ENCODE data around the gene CEP250.

Gene CEP250

DNA sequence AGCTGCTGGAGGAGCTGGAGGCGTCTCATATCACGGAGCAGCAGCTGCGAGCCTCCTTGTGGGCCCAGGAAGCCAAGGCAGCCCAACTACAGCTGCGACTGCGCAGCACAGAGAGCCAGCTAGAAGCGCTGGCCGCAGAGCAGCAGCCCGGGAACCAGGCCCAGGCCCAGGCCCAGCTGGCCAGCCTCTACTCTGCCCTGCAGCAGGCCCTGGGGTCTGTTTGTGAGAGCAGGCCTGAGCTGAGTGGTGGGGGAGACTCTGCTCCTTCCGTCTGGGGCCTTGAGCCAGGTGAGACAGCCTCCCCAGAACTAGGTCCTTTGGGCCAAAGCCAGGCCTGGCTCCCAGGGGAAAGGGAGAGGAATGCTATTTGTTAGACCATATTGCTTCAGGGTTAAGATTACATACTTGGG is 42.4 kb downstream of the CEP250 start:
- DNase-seq (ENCODE audit: low spot score), result no peak
- TF ChIP-seq, protein P1, sequence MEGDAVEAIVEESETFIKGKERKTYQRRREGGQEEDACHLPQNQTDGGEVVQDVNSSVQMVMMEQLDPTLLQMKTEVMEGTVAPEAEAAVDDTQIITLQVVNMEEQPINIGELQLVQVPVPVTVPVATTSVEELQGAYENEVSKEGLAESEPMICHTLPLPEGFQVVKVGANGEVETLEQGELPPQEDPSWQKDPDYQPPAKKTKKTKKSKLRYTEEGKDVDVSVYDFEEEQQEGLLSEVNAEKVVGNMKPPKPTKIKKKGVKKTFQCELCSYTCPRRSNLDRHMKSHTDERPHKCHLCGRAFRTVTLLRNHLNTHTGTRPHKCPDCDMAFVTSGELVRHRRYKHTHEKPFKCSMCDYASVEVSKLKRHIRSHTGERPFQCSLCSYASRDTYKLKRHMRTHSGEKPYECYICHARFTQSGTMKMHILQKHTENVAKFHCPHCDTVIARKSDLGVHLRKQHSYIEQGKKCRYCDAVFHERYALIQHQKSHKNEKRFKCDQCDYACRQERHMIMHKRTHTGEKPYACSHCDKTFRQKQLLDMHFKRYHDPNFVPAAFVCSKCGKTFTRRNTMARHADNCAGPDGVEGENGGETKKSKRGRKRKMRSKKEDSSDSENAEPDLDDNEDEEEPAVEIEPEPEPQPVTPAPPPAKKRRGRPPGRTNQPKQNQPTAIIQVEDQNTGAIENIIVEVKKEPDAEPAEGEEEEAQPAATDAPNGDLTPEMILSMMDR (IDR thresholded peaks at IDR 0.05; ENCODE audit: extremely low read depth, missing control alignments), result no peak

DNA sequence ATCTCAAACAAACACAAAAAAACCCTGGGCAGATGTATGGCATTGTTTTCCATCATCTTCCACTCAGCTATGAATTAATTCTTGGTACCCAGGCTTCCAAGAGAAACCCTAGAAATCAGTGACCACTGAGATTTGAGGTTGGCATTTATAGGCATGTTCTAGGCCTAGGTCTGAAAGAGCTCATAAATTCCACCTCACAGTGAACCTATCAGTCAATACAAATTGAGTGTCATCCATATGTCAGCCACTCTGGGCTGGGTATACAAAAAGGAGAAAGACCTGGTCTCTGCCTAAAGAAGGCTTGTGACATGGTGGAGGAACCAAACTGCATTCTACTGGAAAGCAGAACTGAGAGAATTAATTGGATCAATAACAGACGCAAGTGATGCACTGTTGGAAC is 43.9 kb downstream of the CEP250 start:
- DNase-seq (ENCODE audit: low spot score), result no peak
- TF ChIP-seq, protein P1 (IDR thresholded peaks at IDR 0.05; ENCODE audit: extremely low read depth, missing control alignments), result no peak

DNA sequence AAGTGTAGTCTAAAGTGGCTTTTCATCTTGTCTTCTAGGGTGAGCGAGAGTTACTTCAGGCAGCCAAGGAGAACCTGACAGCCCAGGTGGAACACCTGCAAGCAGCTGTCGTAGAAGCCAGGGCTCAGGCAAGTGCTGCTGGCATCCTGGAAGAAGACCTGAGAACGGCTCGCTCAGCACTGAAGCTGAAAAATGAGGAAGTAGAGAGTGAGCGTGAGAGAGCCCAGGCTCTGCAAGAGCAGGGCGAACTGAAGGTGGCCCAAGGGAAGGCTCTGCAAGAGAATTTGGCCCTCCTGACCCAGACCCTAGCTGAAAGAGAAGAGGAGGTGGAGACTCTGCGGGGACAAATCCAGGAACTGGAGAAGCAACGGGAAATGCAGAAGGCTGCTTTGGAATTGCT is 47.0 kb downstream of the CEP250 start:
- DNase-seq (ENCODE audit: low spot score), result peak; percentile 67
- TF ChIP-seq, protein P1 (IDR thresholded peaks at IDR 0.05; ENCODE audit: extremely low read depth, missing control alignments), result no peak

DNA sequence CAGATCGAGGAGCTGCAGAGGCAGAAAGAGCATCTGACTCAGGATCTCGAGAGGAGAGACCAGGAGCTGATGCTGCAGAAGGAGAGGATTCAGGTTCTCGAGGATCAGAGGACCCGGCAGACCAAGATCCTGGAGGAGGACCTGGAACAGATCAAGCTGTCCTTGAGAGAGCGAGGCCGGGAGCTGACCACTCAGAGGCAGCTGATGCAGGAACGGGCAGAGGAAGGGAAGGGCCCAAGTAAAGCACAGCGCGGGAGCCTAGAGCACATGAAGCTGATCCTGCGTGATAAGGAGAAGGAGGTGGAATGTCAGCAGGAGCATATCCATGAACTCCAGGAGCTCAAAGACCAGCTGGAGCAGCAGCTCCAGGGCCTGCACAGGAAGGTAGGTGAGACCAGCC is 47.9 kb downstream of the CEP250 start:
- TF ChIP-seq, protein P1 (IDR thresholded peaks at IDR 0.05; ENCODE audit: extremely low read depth, missing control alignments), result no peak
- no peak for DNase-seq (ENCODE audit: low spot score)

DNA sequence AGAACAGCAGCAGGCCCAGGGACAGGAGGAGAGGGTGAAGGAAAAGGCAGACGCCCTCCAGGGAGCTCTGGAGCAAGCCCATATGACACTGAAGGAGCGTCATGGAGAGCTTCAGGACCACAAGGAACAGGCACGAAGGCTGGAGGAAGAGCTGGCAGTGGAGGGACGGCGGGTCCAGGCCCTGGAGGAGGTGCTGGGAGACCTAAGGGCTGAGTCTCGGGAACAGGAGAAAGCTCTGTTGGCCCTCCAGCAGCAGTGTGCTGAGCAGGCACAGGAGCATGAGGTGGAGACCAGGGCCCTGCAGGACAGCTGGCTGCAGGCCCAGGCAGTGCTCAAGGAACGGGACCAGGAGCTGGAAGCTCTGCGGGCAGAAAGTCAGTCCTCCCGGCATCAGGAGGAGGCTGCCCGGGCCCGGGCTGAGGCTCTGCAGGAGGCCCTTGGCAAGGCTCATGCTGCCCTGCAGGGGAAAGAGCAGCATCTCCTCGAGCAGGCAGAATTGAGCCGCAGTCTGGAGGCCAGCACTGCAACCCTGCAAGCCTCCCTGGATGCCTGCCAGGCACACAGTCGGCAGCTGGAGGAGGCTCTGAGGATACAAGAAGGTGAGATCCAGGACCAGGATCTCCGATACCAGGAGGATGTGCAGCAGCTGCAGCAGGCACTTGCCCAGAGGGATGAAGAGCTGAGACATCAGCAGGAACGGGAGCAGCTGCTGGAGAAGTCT is 48.6 kb downstream of the CEP250 start:
- TF ChIP-seq, protein P1 (IDR thresholded peaks at IDR 0.05; ENCODE audit: extremely low read depth, missing control alignments), result no peak
- no peak for DNase-seq (ENCODE audit: low spot score)

DNA sequence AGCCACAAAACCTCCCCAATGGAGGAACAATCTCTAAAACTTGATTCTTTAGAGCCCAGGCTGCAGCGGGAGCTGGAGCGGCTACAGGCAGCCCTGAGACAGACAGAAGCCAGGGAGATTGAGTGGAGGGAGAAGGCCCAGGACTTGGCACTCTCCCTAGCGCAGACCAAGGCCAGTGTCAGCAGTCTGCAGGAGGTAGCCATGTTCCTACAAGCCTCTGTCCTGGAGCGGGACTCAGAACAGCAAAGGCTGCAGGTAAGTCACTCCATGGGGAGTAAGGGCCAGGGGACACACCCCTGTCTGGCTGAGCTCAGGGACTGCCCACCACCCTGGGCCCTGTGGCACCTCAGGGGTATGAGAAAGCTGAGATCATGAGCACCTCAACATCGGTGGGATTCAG is 49.4 kb downstream of the CEP250 start:
- no peak for DNase-seq (ENCODE audit: low spot score)
- TF ChIP-seq, protein P1 (IDR thresholded peaks at IDR 0.05; ENCODE audit: extremely low read depth, missing control alignments), result no peak

DNA sequence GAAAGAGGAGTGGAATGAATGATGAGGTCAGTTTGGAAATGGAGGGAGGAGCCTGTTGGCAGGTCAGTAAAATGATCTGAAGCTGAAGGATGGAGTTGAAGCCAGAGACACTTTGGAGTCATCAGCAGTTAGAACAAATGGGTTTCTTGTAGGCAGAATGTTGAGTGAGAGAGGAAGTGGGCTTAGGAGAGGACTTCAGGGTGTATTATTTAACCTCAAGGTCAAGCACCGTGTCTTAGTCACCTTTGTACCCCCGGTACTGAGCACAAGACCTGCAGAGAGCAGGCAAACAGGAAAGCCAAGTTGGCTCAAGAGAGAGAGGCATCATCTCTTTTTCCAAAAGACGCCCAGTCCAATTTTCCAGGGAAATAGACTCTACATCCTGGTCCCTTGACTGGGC is 50.8 kb downstream of the CEP250 start:
- no peak for DNase-seq (ENCODE audit: low spot score)
- TF ChIP-seq, protein P1 (IDR thresholded peaks at IDR 0.05; ENCODE audit: extremely low read depth, missing control alignments), result no peak
